ENCODE results near the gene SDC1.

SDC1 gene

DNA sequence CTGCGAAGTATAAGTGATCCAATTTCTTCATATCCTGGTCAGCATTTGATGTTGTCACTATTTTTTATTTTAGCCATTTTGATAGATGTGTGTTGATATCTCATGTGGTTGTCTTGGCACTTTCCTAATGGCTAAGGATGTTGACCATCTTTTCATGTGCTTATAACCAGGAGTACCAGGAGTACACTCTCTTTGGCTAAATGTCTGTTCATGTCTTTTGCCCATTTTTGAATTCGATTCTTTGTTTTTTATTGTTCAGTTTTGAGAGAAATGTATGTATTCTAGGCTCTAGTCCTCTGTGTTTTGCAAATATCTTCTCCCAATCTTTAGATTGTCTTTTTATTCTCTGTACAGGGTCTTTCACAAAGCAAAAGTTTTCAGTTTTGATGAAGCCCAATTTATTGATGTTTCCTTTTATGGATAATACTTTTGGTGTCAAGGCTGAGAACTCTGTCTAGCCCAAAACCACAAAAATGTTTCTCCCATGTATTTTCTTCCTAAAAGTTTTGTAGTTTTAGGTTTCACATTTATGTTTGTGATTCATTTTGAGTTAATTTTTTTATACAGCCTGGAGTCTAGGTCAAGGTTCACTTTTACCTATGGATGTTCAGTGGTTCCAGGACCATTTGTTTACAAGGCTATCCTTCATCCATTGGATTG, 65.4 kb downstream of the SDC1 start:
- CTCF ChIA-PET, result no interaction called here
- POLR2A ChIA-PET, result no interaction called here
- TF ChIP-seq FOXK2 (IDR thresholded peaks at IDR 0.05) (no peak), TARDBP (IDR thresholded peaks at IDR 0.05) (no peak), SP1 (IDR thresholded peaks at IDR 0.05) (no peak), FOXM1 (IDR thresholded peaks at IDR 0.05; ENCODE audit: borderline replicate concordance) (no peak), FOXA1 (IDR thresholded peaks at IDR 0.05) (no peak), SUZ12 (IDR thresholded peaks at IDR 0.05) (no peak), ZNF384 (IDR thresholded peaks at IDR 0.05) (no peak), L3MBTL2 (conservative IDR thresholded peaks at IDR 0.05) (no peak), ARNT (IDR thresholded peaks at IDR 0.05) (no peak), ELF4 (IDR thresholded peaks at IDR 0.05) (no peak), BHLHE40 (IDR thresholded peaks at IDR 0.05; ENCODE audit: borderline replicate concordance) (no peak)
- TF ChIP-seq, protein P1, sequence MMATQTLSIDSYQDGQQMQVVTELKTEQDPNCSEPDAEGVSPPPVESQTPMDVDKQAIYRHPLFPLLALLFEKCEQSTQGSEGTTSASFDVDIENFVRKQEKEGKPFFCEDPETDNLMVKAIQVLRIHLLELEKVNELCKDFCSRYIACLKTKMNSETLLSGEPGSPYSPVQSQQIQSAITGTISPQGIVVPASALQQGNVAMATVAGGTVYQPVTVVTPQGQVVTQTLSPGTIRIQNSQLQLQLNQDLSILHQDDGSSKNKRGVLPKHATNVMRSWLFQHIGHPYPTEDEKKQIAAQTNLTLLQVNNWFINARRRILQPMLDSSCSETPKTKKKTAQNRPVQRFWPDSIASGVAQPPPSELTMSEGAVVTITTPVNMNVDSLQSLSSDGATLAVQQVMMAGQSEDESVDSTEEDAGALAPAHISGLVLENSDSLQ (IDR thresholded peaks at IDR 0.05), result no peak
- DNase-seq (ENCODE audit: extremely low spot score), result no peak

DNA sequence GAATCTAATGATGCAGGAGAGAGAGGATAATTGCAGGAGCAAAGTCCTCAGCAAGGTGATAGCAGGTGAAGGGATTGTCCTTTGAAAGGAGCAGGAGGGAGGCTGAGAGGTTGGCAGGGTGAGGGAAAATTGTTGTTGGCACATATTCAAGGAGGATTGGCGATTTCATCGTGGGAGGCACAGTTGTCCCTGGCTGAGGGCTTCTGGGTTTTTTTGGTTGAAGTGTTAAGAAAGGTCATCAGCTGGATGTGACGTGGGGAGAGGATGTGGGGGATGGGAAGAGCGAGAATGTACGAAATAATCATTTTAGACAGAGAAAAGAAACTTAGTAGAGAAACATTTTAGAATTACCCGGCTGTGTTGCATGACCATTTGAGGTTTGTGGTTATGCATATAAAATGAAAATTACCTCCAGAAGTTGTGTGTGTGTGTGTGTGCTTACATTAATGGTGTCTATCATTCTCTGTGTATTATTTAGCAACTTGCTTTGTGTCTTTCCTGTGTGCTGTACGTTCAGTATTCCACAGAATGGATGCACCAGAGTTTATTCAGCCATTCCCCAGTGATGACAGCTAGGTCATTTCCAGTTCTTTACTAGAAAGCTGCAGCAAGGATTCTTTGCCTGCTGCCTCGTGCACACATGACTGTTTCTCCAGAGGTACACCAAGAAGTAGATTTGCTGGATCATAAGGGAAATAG, 67.6 kb downstream of the SDC1 start:
- ChIA-PET CTCF (no interaction called here), POLR2A (no interaction called here)
- DNase-seq (ENCODE audit: extremely low spot score), result no peak
- TF ChIP-seq ZNF384 (IDR thresholded peaks at IDR 0.05), result no peak
- no peak for TF ChIP-seq HDGF (IDR thresholded peaks at IDR 0.05; ENCODE audit: borderline replicate concordance)
- TF ChIP-seq ELF4 (IDR thresholded peaks at IDR 0.05), result no peak
- TF ChIP-seq FOXA1 (IDR thresholded peaks at IDR 0.05), result no peak
- no peak for TF ChIP-seq L3MBTL2 (conservative IDR thresholded peaks at IDR 0.05)
- TF ChIP-seq, protein P1 (IDR thresholded peaks at IDR 0.05), result no peak
- no peak for TF ChIP-seq SP1 (IDR thresholded peaks at IDR 0.05)
- no peak for TF ChIP-seq CTBP1 (IDR thresholded peaks at IDR 0.05; ENCODE audit: borderline replicate concordance)
- no peak for TF ChIP-seq FOXM1 (IDR thresholded peaks at IDR 0.05; ENCODE audit: borderline replicate concordance)
- TF ChIP-seq TARDBP (IDR thresholded peaks at IDR 0.05), result no peak
- no peak for TF ChIP-seq ARNT (IDR thresholded peaks at IDR 0.05)
- TF ChIP-seq LEF1 (IDR thresholded peaks at IDR 0.05; ENCODE audit: borderline replicate concordance), result no peak
- TF ChIP-seq NFRKB (IDR thresholded peaks at IDR 0.05), result no peak
- no peak for TF ChIP-seq BHLHE40 (IDR thresholded peaks at IDR 0.05; ENCODE audit: borderline replicate concordance)
- no peak for TF ChIP-seq SUZ12 (IDR thresholded peaks at IDR 0.05)
- TF ChIP-seq FOXK2 (IDR thresholded peaks at IDR 0.05), result no peak

DNA sequence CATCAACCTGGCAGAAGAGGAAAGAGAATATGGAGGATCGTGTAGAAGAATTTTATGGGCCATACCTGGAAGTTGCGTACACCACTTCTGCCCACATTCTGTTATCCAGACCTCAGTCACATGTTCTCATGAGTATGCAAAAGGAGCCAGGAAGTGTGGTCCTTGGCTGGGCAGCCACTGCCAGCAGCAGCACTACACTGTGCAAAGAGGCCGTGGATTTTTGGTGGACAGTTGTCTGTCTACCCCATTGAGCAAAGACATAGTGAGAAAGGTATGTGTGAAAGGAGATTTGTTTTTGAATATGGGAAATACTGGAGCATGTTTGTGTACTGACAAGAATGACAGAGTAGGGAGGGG, 68.1 kb downstream of the SDC1 start:
- POLR2A ChIA-PET, result no interaction called here
- no peak for TF ChIP-seq FOXK2 (IDR thresholded peaks at IDR 0.05)
- no peak for TF ChIP-seq LEF1 (IDR thresholded peaks at IDR 0.05; ENCODE audit: borderline replicate concordance)
- no peak for TF ChIP-seq BHLHE40 (IDR thresholded peaks at IDR 0.05; ENCODE audit: borderline replicate concordance)
- TF ChIP-seq ZNF384 (IDR thresholded peaks at IDR 0.05), result no peak
- no peak for TF ChIP-seq SP1 (IDR thresholded peaks at IDR 0.05)
- no peak for TF ChIP-seq FOXM1 (IDR thresholded peaks at IDR 0.05; ENCODE audit: borderline replicate concordance)
- TF ChIP-seq, protein P1 (IDR thresholded peaks at IDR 0.05), result no peak
- TF ChIP-seq CTBP1 (IDR thresholded peaks at IDR 0.05; ENCODE audit: borderline replicate concordance), result no peak
- TF ChIP-seq FOXA1 (IDR thresholded peaks at IDR 0.05), result no peak
- TF ChIP-seq NFRKB (IDR thresholded peaks at IDR 0.05), result no peak
- no peak for DNase-seq (ENCODE audit: extremely low spot score)
- CTCF ChIA-PET, result no interaction called here

DNA sequence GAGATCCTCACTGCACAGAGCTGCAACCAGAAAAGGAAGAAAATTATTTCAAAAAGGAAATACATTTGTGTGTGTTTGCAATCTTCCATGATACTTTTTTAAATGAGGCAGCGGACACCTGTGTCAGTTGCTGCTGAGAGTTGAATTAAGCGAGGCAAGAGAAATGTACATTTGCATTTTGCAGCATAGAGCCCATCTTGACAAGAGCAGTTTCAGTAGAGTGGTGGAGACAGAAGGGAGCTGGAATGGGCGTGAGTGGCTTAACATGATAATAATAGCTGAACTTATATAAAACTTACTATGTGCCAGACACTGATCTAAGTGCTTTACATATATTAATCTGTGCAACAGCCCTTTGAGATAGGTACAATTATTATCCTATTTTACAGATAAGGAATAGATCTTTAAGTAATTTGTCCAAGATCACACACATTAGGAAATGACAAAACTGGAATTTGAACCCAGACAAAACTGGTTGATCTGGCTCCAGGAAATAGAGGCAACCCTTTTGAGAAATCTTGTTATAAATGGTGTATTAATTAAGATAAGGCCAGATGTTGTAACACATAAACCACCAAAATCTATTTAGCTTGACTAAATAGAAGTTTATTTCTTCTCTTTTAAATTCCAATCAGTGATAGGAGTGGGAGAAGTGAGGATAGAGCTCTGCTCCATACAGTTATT, 68.7 kb downstream of the SDC1 start:
- CTCF ChIA-PET, result no interaction called here

More for the DNA sequence above, 68.7 kb downstream of the SDC1 start:
- no peak for DNase-seq (ENCODE audit: extremely low spot score)
- TF ChIP-seq BHLHE40 (IDR thresholded peaks at IDR 0.05; ENCODE audit: borderline replicate concordance) (no peak), HDGF (IDR thresholded peaks at IDR 0.05; ENCODE audit: borderline replicate concordance) (no peak), FOXM1 (IDR thresholded peaks at IDR 0.05; ENCODE audit: borderline replicate concordance) (no peak), SUZ12 (IDR thresholded peaks at IDR 0.05) (no peak), CTBP1 (IDR thresholded peaks at IDR 0.05; ENCODE audit: borderline replicate concordance) (no peak), LEF1 (IDR thresholded peaks at IDR 0.05; ENCODE audit: borderline replicate concordance) (no peak), NFRKB (IDR thresholded peaks at IDR 0.05) (no peak), SP1 (IDR thresholded peaks at IDR 0.05) (no peak), TARDBP (IDR thresholded peaks at IDR 0.05) (no peak), ZNF384 (IDR thresholded peaks at IDR 0.05) (no peak), ARNT (IDR thresholded peaks at IDR 0.05) (no peak), FOXA1 (IDR thresholded peaks at IDR 0.05) (no peak), L3MBTL2 (conservative IDR thresholded peaks at IDR 0.05) (no peak)
- TF ChIP-seq, protein P1 (IDR thresholded peaks at IDR 0.05), result no peak
- POLR2A ChIA-PET, result no interaction called here

Data from HEK293T (cell line).